ENCODE results near the gene XIRP1.

DNA sequence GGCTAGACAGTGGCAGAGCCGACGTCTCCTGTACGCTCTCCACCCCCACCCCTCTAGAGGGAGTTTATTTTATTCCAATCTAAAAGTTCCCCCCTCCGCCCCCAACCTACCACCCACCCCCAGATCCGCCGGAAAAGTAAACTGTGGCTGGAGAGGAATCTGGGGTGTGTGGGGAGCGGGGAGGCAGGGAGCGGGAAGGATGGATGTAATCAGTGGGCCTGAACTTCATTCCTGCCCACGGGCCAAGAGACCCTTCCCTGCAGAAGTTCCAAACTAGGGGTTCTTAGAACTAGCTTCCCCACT is 38.5 kb downstream of the XIRP1 start:
- TF ChIP-seq GATA2 (IDR thresholded peaks at IDR 0.05; ENCODE audit: low read depth, low read length) = no peak
- no peak for TF ChIP-seq GATA3 (IDR thresholded peaks at IDR 0.05; ENCODE audit: low read depth, low read length)
